Stomach (tissue), 9 donors: ENCODE results near the gene PITPNC1. TPM values are rescaled to one million over a fixed set of nuclear protein-coding genes. Genes with fewer than 3 reads are reported as not detected.
A peak's percentile ranks its signal among the peaks of the same experiment; 100 is the strongest.

Experiments
- DNase-seq, 2 donors: peaks; one replicate each; pipeline versions ENCODE4 v3.0.0 to v3.0.0-alpha.2; 2013 to 2019
- H3K27ac ChIP-seq, 5 donors: fragments of 200-600 bp in 4 of 5; sonication (generic) in 4 of 5; one replicate each; pipeline ENCODE4 v1.5.1; 2013 to 2019; ENCODE audit warnings: mild to moderate bottlenecking in 1 of 5, moderate library complexity in 1 of 5
- H3K27me3 ChIP-seq, 3 donors: fragments of 200-600 bp; sonication (generic); one replicate each; pipeline ENCODE4 v1.5.1; 2017 to 2019; ENCODE audit warnings: mixed run types in 1 of 3
- H3K36me3 ChIP-seq, 4 donors: fragments of 200-600 bp; sonication (generic); 1 replicate in 3 of 4; 2 replicates in 1 of 4; pipeline ENCODE4 v1.5.1; 2016 to 2019
- H3K4me1 ChIP-seq, 4 donors: fragments of 200-600 bp; sonication (generic); one replicate each; pipeline ENCODE4 v1.5.1; 2016 to 2019
- H3K4me3 ChIP-seq, 4 donors: fragments of 200-600 bp; sonication (generic) in 3 of 4; one replicate each; pipeline ENCODE4 v1.5.1; 2016 to 2019; ENCODE audit warnings: mild to moderate bottlenecking in 1 of 4
- H3K9me3 ChIP-seq, 4 donors: fragments of 200-600 bp; sonication (generic); one replicate each; pipeline ENCODE4 v1.5.1; 2016 to 2019
- CTCF ChIP-seq, 7 experiments: fragments of 450-650 bp in 4 of 7; fragments of 200-600 bp in 3 of 7; sonication (generic) in 3 of 7; IDR thresholded peaks; one replicate each; pipeline ENCODE4 v1.5.1; 2016 to 2019; ENCODE audit warnings: antibody characterized with exemption in 7 of 7, control low read depth in 2 of 7, mild to moderate bottlenecking in 1 of 7
- EP300 ChIP-seq: sonication (generic); formaldehyde crosslinking; IDR thresholded peaks from one replicate; pipeline ENCODE4 v1.6.1; 2017; ENCODE audit warnings: antibody characterized with exemption
- POLR2A ChIP-seq, 4 donors: fragments of 450-650 bp; IDR thresholded peaks; one replicate each; pipeline ENCODE4 v1.6.1; 2016; ENCODE audit warnings: antibody characterized with exemption in 4 of 4, control low read depth in 2 of 4, mild to moderate bottlenecking in 1 of 4, moderate library complexity in 1 of 4
- POLR2AphosphoS5 ChIP-seq, 3 donors: sonication (generic); formaldehyde crosslinking; IDR thresholded peaks; one replicate each; pipeline ENCODE4 v1.6.1; 2016; ENCODE audit warnings: antibody characterized with exemption in 3 of 3
- WGBS, 5 donors: extraction: QIAGEN DNeasy Blood & Tissue Kit in 3 of 5; methylation state at CpG; one replicate each; pipeline versions ENCODE4 v1.1.5 to v1.1.7; 2013 to 2018; 5-methylcytosine and 5-hydroxymethylcytosine counted together
- intact Hi-C: fragments of 100-400 bp; cut with DNase I; formaldehyde crosslinking; loops from one replicate; pipeline ENCODE4 v1.15.1; 2023; ENCODE audit warnings: low total_unique reads
- polyA plus RNA-seq, 3 donors: library from polyadenylated mRNA; stranded (reverse); fragments of 200-250 nt; gene quantifications; one replicate each; pipeline ENCODE4 v1.2.3, GENCODE V29; 2013
- total RNA-seq, 5 donors: library from RNA; depleted of rRNA; stranded (reverse); fragments of >200 nt; gene quantifications; one replicate each; pipeline versions ENCODE4 v1.1.0 to v1.2.3, GENCODE V29; 2014 to 2016
- donor health status: healthy with polysubstance abuse.
- donor health status: Bipolar disorder and iron deficiency.
- donor health status: healthy.

The PITPNC1 gene
- total and polyA plus RNA-seq, 8 donors = 2.3 to 25.3 (median 14.4) TPM

GRCh38 chr17:67689534-67690177 is 312.6 kb downstream of the PITPNC1 start:
- Histone ChIP-seq H3K4me3 (no peak overlapping the region), H3K27me3 (no peaks in the 10 kb centered on the region), H3K9me3 (no peaks in the 10 kb centered on the region), H3K4me1 (peaks cover 0 to 4% (median 2%) of the 10 kb centered on the region in 4 donors), H3K36me3 (peaks cover 0 to 27% (median 20%) of the 10 kb centered on the region in 4 donors), H3K27ac (no peak overlapping the region)
- WGBS, 5 donors = 40 to 50% (median 42%) methylated on average over 2 of the region's 2 CpGs
- peak; percentile 44 to 83 for DNase-seq
- no peak for TF ChIP-seq EP300
- peak in 5 of 7 experiments; percentile 55 to 79 (median 75) for TF ChIP-seq CTCF (IDR thresholded peaks at IDR 0.05)
- no peak for TF ChIP-seq POLR2A (IDR thresholded peaks at IDR 0.05)
- TF ChIP-seq POLR2AphosphoS5 (IDR thresholded peaks at IDR 0.05) = no peak
- intact Hi-C loops = loop anchor here (10.0 kb wide), 1 partner anchor 315 kb away; the partner anchor contains the start of gene PITPNC1

- H3K36me3 ChIP-seq = peaks cover 0 to 20% (median 13%) of the 10 kb centered on the region in 4 donors
- no peaks in the 10 kb centered on the region for H3K27me3 ChIP-seq
- H3K4me1 ChIP-seq = peaks cover 0 to 4% (median 2%) of the 10 kb centered on the region in 4 donors
- no peaks in the 10 kb centered on the region for H3K9me3 ChIP-seq
- TF ChIP-seq EP300 = no peak
- TF ChIP-seq POLR2AphosphoS5 (IDR thresholded peaks at IDR 0.05) = no peak
- no peak for TF ChIP-seq CTCF (IDR thresholded peaks at IDR 0.05)
- no peak for TF ChIP-seq POLR2A (IDR thresholded peaks at IDR 0.05)
- H3K27ac ChIP-seq = no peak overlapping the region
- intact Hi-C loops = loop anchor here (10.0 kb wide), 1 partner anchor 319 kb away; the partner anchor contains the start of gene PITPNC1
- no peak for DNase-seq
- no peak overlapping the region for H3K4me3 ChIP-seq
Measured at GRCh38 chr17:67693811-67694210, 316.7 kb downstream of the PITPNC1 start.

GRCh38 chr17:67696347-67696746 is 319.3 kb downstream of the PITPNC1 start:
- intact Hi-C loops = loop anchor here (10.0 kb wide), 1 partner anchor 322 kb away; the partner anchor contains the start of gene PITPNC1
- H3K27me3 ChIP-seq = no peaks in the 10 kb centered on the region
- no peak for TF ChIP-seq POLR2AphosphoS5 (IDR thresholded peaks at IDR 0.05)
- TF ChIP-seq EP300 = no peak
- no peak for TF ChIP-seq POLR2A (IDR thresholded peaks at IDR 0.05)
- TF ChIP-seq CTCF (IDR thresholded peaks at IDR 0.05) = no peak
- H3K36me3 ChIP-seq = peaks cover 0 to 20% (median 13%) of the 10 kb centered on the region in 4 donors
- WGBS, 5 donors = 68 to 81% (median 73%) methylated on average over 3 of the region's 3 CpGs
- H3K4me3 ChIP-seq = no peak overlapping the region
- H3K27ac ChIP-seq = no peak overlapping the region
- no peaks in the 10 kb centered on the region for H3K4me1 ChIP-seq
- no peaks in the 10 kb centered on the region for H3K9me3 ChIP-seq
- no peak for DNase-seq

- WGBS, 5 donors = 70 to 83% (median 79%) methylated on average over 4 of the region's 4 CpGs
- intact Hi-C loops = loop anchor here (10.0 kb wide), 1 partner anchor 322 kb away; the partner anchor contains the start of gene PITPNC1
- H3K27ac ChIP-seq = no peak overlapping the region
- no peak for DNase-seq
- H3K4me3 ChIP-seq = no peak overlapping the region
- no peaks in the 10 kb centered on the region for H3K4me1 ChIP-seq
- H3K27me3 ChIP-seq = no peaks in the 10 kb centered on the region
- TF ChIP-seq EP300 (no peak), POLR2AphosphoS5 (IDR thresholded peaks at IDR 0.05) (no peak), POLR2A (IDR thresholded peaks at IDR 0.05) (no peak), CTCF (IDR thresholded peaks at IDR 0.05) (no peak)
- no peaks in the 10 kb centered on the region for H3K9me3 ChIP-seq
- peaks cover 0 to 20% (median 11%) of the 10 kb centered on the region in 4 donors for H3K36me3 ChIP-seq
Measured at GRCh38 chr17:67696853-67697498, 319.9 kb downstream of the PITPNC1 start.
